ENCODE results near the gene SEC62.

GRCh38 chr3:170000051-170000450, 33.4 kb downstream of the SEC62 start:
- TF ChIP-seq CTCF (IDR thresholded peaks at IDR 0.05) (no peak), POLR2A (IDR thresholded peaks at IDR 0.05) (no peak)
